ENCODE data around the gene ADAM12.

ADAM12 gene

GRCh38 chr10:126203746-126204145 lies 184.5 kb downstream of the ADAM12 start:
- Histone ChIP-seq H3K4me3 (ENCODE audit: low read depth in 1 of 2, low read length in 1 of 2) (no peak overlapping the region), H3K9me3 (no peaks in the 10 kb centered on the region), H3K36me3 (no peaks in the 10 kb centered on the region), H3K4me1 (ENCODE audit: control insufficient read depth in 1 of 2, insufficient read depth in 1 of 2, low read depth in 1 of 2, low read length in 1 of 2) (no peaks in the 10 kb centered on the region), H3K27ac (no peak overlapping the region), H3K27me3 (no peaks in the 10 kb centered on the region)
- TF ChIP-seq CTCF (IDR thresholded peaks at IDR 0.05), result no peak

- no peak overlapping the region for H3K4me3 ChIP-seq (ENCODE audit: low read depth in 1 of 2, low read length in 1 of 2)
- TF ChIP-seq CTCF (IDR thresholded peaks at IDR 0.05), result no peak
- no peaks in the 10 kb centered on the region for H3K9me3 ChIP-seq
- no peaks in the 10 kb centered on the region for H3K4me1 ChIP-seq (ENCODE audit: control insufficient read depth in 1 of 2, insufficient read depth in 1 of 2, low read depth in 1 of 2, low read length in 1 of 2)
- H3K27me3 ChIP-seq, result no peaks in the 10 kb centered on the region
- no peaks in the 10 kb centered on the region for H3K36me3 ChIP-seq
- H3K27ac ChIP-seq, result no peak overlapping the region
Observed at GRCh38 chr10:126201603-126202002, 186.7 kb downstream of the ADAM12 start.

DNA sequence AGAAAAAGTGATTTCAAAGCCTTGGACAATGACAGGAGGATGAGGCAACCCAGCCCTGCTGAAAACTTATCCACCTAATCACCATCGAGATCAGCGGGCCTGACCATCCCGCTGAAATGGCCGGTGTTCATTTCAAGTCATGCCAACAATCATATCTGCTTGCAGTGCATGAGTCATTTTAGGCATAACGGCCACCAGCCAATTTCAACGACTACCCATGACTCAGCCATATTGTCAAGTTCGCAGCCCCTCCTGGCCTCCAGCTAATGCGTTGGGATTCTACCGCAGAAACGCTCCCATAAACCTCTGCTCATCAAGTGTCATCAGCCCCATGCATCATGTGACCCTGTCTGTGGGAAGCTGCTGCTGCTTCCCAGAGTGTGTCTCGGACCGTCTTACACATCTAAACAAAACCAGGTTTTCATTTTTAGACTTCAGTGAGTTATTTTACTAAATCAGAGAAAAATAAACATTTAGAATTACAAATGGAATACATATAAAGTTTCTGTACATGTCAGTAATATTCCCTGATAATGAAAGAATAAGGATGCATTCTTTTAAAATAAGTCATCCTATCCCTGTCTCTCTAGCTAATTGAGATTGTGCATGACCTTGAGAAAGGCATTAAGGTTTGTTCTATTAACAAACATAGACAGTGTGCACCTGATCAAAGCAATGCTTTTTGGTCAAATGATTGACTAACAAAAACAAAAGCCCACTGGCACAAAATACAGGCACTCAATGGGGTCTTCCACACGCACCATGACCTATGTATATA lies 188.9 kb downstream of the ADAM12 start:
- Histone ChIP-seq H3K9me3 (no peaks in the 10 kb centered on the region), H3K4me3 (ENCODE audit: low read depth in 1 of 2, low read length in 1 of 2) (no peak overlapping the region), H3K27me3 (no peaks in the 10 kb centered on the region), H3K4me1 (ENCODE audit: control insufficient read depth in 1 of 2, insufficient read depth in 1 of 2, low read depth in 1 of 2, low read length in 1 of 2) (no peaks in the 10 kb centered on the region), H3K27ac (no peak overlapping the region), H3K36me3 (no peaks in the 10 kb centered on the region)
- no peak for TF ChIP-seq CTCF (IDR thresholded peaks at IDR 0.05)

DNA sequence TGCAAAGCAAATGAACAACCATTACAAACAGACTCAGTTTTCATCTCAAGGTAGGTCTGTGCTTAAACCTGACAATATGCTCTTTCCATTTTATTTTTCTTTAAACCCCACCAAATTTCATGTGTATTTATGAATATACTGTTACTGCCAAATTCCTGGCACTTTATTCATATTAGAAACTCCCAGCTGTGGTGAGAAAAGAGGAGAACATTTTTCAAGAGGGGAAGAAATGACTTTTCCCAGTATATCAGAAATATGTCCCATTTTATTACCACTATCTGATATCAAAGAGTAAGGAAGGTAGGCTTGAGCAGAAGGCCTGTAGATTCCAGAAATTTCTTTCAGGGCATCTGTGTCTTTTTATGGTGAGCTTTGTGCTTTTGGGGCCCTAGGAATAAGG lies 189.6 kb downstream of the ADAM12 start:
- no peak overlapping the region for H3K27ac ChIP-seq
- no peaks in the 10 kb centered on the region for H3K4me1 ChIP-seq (ENCODE audit: control insufficient read depth in 1 of 2, insufficient read depth in 1 of 2, low read depth in 1 of 2, low read length in 1 of 2)
- no peaks in the 10 kb centered on the region for H3K27me3 ChIP-seq
- H3K4me3 ChIP-seq (ENCODE audit: low read depth in 1 of 2, low read length in 1 of 2), result no peak overlapping the region
- TF ChIP-seq CTCF (IDR thresholded peaks at IDR 0.05), result no peak
- no peaks in the 10 kb centered on the region for H3K36me3 ChIP-seq
- H3K9me3 ChIP-seq, result no peaks in the 10 kb centered on the region

GRCh38 chr10:126197036-126197543 lies 191.2 kb downstream of the ADAM12 start:
- Histone ChIP-seq H3K27ac (no peak overlapping the region), H3K27me3 (no peaks in the 10 kb centered on the region), H3K36me3 (no peaks in the 10 kb centered on the region), H3K4me3 (ENCODE audit: low read depth in 1 of 2, low read length in 1 of 2) (no peak overlapping the region), H3K4me1 (ENCODE audit: control insufficient read depth in 1 of 2, insufficient read depth in 1 of 2, low read depth in 1 of 2, low read length in 1 of 2) (no peaks in the 10 kb centered on the region), H3K9me3 (no peaks in the 10 kb centered on the region)
- no peak for TF ChIP-seq CTCF (IDR thresholded peaks at IDR 0.05)

Data from neutrophil (primary cell).